ENCODE results near the gene KCNJ12.

DNA sequence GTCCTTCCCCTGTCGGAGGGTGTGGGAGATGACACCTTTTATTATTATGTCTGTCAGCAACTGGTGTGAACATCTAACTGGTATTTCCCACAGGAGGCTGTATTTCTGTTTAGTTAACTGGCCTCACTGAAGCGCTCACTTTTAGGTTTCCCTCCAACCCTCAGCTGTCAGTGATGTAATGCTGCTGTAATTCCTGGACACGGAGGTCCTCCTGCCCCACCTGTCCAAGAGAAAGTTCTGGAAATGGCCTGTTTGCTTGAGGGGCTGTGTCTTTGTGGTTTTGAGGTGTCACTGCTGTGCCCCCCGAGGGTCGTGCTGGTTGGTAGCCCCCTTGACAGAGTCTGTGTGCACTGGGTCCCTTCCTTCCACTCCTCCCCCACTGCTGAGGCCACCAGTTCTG lies 11.5 kb downstream of the KCNJ12 start:
- no peak for TF ChIP-seq GATA1 (IDR thresholded peaks at IDR 0.05; ENCODE audit: low read depth, low read length)
- no peak for TF ChIP-seq POLR2A (IDR thresholded peaks at IDR 0.05; ENCODE audit: low read length)
